Common myeloid progenitor, CD34-positive (primary cell): ENCODE data around the gene CABCOCO1.

Source experiments
- CTCF ChIA-PET: fragments of 350-600 bp; sonication (Branson Sonifier 250); formaldehyde crosslinking; loops from one replicate; lab custom pipeline; 2021; ENCODE audit warnings: antibody characterized with exemption; lab: Charles Lee
- POLR2A ChIA-PET: fragments of 350-600 bp; sonication (Branson Sonifier 250); formaldehyde crosslinking; loops from one replicate; lab custom pipeline; 2021; ENCODE audit warnings: antibody characterized with exemption; lab: Charles Lee
- DNase-seq, 3 donors: peaks; one replicate each; pipeline versions ENCODE4 v3.0.0 to v3.0.0-alpha.2; 2013
- H3K27ac ChIP-seq, 2 experiments: 1 replicate in 1 of 2; 2 replicates in 1 of 2; pipeline ENCODE4 v1.7.0; 2013; ENCODE audit warnings: inconsistent platforms in 2 of 2, low read length in 2 of 2, mild to moderate bottlenecking in 2 of 2, low read depth in 1 of 2, moderate library complexity in 1 of 2; ENCODE audit not compliant: severe bottlenecking in 2 of 2, insufficient read depth in 1 of 2, poor library complexity in 1 of 2
- H3K27me3 ChIP-seq, 5 experiments: replicated peaks in 2 of 5; 1 replicate in 3 of 5; 2 replicates in 2 of 5; pipeline versions ENCODE4 v1.6.1 to v1.7.0; 2013; ENCODE audit warnings: low read length in 4 of 5, mild to moderate bottlenecking in 2 of 5, moderate library complexity in 2 of 5, inconsistent platforms in 1 of 5; ENCODE audit not compliant: insufficient read depth in 5 of 5, control insufficient read depth in 4 of 5
- H3K36me3 ChIP-seq, 4 experiments: 1 replicate in 2 of 4; 2 replicates in 2 of 4; pipeline versions ENCODE4 v1.6.1 to v1.7.0; 2013; ENCODE audit warnings: low read length in 3 of 4, control low read depth in 1 of 4, mild to moderate bottlenecking in 1 of 4; ENCODE audit not compliant: control insufficient read depth in 4 of 4, insufficient read depth in 4 of 4
- H3K4me1 ChIP-seq, 4 experiments: 1 replicate in 3 of 4; 2 replicates in 1 of 4; pipeline versions ENCODE4 v1.6.1 to v1.7.1; 2013; ENCODE audit warnings: low read length in 3 of 4, mild to moderate bottlenecking in 3 of 4, control low read depth in 1 of 4, inconsistent platforms in 1 of 4, moderate library complexity in 1 of 4; ENCODE audit not compliant: control insufficient read depth in 4 of 4, insufficient read depth in 4 of 4; ENCODE audit errors: control extremely low read depth in 1 of 4
- H3K4me3 ChIP-seq, 7 experiments: 1 replicate in 4 of 7; 2 replicates in 3 of 7; pipeline versions ENCODE4 v1.5.1 to v1.7.0; 2013; ENCODE audit warnings: mild to moderate bottlenecking in 7 of 7, low read length in 6 of 7, moderate library complexity in 6 of 7, inconsistent platforms in 2 of 7, low read depth in 2 of 7, control low read depth in 1 of 7; ENCODE audit not compliant: insufficient read depth in 4 of 7, control insufficient read depth in 1 of 7; ENCODE audit errors: extremely low read depth in 1 of 7
- H3K9me3 ChIP-seq, 5 experiments: 1 replicate in 4 of 5; 2 replicates in 1 of 5; pipeline versions ENCODE4 v1.6.1 to v1.7.1; 2013; ENCODE audit warnings: low read length in 4 of 5, mild to moderate bottlenecking in 2 of 5, inconsistent platforms in 1 of 5, low read depth in 1 of 5, moderate library complexity in 1 of 5; ENCODE audit not compliant: control insufficient read depth in 4 of 5, insufficient read depth in 2 of 5; ENCODE audit errors: control extremely low read depth in 1 of 5
- WGBS: methylation state at CpG from one replicate; pipeline ENCODE4 v1.1.5; 2013; ENCODE audit not compliant: insufficient coverage; 5-methylcytosine and 5-hydroxymethylcytosine counted together

The CABCOCO1 gene

DNA sequence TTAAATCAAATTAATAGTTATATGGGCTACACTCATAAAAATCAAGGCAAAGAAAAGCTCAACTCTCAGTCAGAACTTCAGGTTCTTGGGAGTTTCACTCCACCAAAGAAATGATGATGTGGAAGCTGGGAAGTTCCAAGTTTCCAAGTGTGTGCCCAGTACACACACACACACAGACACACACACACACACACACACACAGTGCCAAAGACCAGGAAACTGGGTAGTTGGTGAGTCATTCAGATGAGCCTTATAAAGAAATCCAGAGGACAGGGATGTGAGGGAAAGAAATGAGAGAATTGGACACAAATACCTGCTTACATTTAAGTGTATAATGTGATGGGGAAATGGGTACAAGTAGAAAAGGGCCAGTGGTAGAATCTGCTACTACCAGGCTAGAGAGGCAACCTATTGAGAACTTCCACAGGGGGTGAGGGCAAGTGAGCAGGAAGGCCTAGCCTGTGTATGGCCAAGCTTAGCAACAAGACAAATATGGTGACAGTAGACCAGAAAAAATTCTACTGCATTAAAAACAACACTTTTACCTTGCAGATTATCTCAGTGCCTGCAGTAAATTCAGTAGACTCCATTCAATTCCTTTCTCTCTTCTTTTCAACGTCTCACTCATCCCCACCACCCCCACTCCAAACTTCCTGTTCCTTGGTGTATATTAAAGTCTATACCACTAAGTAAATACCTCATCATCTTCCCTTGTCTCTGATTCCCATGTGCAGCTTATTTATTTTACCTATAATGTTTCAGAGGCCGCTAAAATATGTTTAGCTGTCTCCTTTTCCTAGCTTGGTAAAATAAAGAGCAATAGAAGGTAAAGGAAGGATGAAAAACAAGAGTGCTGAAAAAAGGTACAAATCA is 95.0 kb downstream of the CABCOCO1 start:
- peaks cover 0 to 3% (median 0%) of the 10 kb centered on the region in 5 experiments for H3K9me3 ChIP-seq
- POLR2A ChIA-PET: interaction anchor here (0.9 kb wide), 1 partner anchor 8 kb away, joined by 6 read pairs; no protein-coding TSS in a partner anchor
- no peaks in the 10 kb centered on the region for H3K36me3 ChIP-seq
- no peaks in the 10 kb centered on the region for H3K27me3 ChIP-seq
- H3K27ac ChIP-seq: peak overlapping the region in 1 of 2 experiments; percentile 50
- WGBS: 100% methylated on average over 1 of the region's 2 CpGs
- DNase-seq: peak in 1 of 3 donors; percentile 55
- CTCF ChIA-PET: interaction anchor here (0.8 to 1.8 kb wide), 10 partner anchors 8 to 143 kb away, joined by 3 to 5 read pairs (median 4); partner anchors contain the start of gene ARID5B
- H3K4me3 ChIP-seq: peak overlapping the region in 1 of 7 experiments; percentile 16
- H3K4me1 ChIP-seq: peaks cover 29 to 86% (median 41%) of the 10 kb centered on the region in 4 experiments

DNA sequence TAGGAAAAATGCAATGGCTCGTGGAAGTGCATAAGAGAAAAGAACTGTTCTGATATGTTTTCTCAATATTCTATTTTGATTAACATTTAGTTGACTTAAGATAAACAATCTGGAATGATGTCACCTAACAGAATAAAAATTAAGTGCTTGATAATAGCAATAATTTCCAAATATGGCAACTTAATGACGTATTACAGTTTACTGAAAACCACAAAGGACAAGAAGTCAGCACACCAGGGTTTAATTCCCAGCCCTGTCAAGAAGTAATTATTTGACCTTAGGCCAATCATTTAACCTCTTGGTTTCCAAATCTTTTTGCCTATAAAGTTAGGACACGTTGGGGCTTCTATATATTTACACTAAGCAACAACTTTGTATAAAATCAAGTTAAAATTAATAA is 95.7 kb downstream of the CABCOCO1 start:
- no peak overlapping the region for H3K4me3 ChIP-seq
- WGBS: no CpG with 5 or more reads among the region's 3 CpGs
- no peaks in the 10 kb centered on the region for H3K36me3 ChIP-seq
- H3K9me3 ChIP-seq: peaks cover 0 to 3% (median 0%) of the 10 kb centered on the region in 5 experiments
- H3K4me1 ChIP-seq: peaks cover 26 to 87% (median 40%) of the 10 kb centered on the region in 4 experiments
- POLR2A ChIA-PET: no interaction called here
- DNase-seq: no peak
- no peaks in the 10 kb centered on the region for H3K27me3 ChIP-seq
- CTCF ChIA-PET: interaction anchor here (1.1 to 1.8 kb wide), 3 partner anchors 8 to 28 kb away, joined by 4 to 5 read pairs (median 5); no protein-coding TSS in a partner anchor
- H3K27ac ChIP-seq: no peak overlapping the region

- POLR2A ChIA-PET: no interaction called here
- Histone ChIP-seq H3K9me3 (peaks cover 0 to 3% (median 0%) of the 10 kb centered on the region in 5 experiments), H3K27me3 (no peaks in the 10 kb centered on the region), H3K27ac (no peak overlapping the region), H3K4me3 (no peak overlapping the region), H3K4me1 (peaks cover 15 to 85% (median 41%) of the 10 kb centered on the region in 4 experiments), H3K36me3 (no peaks in the 10 kb centered on the region)
- CTCF ChIA-PET: interaction anchor here (1.8 kb wide), 1 partner anchor 10 kb away, joined by 5 read pairs; no protein-coding TSS in a partner anchor
- WGBS: 100% methylated on average over 1 of the region's 4 CpGs
- no peak for DNase-seq
Observed at GRCh38 chr10:61759751-61760150, 97.0 kb downstream of the CABCOCO1 start.

DNA sequence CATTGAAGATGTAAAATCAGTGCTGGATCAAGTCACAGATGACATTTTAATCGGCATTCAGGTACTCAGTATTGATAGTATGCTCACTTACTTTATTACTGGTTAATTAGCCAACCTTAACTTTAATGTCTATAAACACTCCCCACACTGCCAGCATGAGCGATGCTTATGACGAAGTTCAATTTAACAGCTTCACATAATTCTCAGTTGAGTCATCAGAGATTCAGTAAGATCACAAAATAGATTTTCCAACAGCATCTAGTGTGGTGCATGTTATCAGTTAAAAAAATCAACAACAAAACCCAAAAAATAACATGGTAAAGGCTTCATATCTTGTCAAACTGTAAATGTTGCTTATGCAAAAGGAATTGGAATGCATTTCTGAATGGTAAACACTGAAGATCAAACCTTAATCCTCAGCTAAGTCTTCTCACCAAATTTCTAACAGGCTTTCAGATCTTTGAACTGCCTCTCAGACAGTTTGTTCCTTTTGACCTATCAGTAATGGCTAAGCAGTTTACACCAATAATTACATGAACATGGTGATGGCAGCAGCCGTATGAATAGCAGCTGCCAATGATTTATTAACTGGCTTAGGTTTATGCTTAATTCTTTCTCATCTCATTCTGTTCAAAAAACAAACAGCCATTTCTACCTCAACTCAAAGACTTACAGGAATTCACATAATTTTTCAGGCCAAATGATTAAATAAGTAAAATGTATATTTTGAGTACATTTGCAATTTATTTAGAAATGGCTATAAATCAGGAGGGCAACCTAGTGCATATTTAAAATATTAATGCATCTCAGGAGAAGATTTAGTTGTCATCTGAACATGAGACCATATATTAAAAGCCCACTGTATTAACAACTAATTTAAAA is 98.5 kb downstream of the CABCOCO1 start:
- Histone ChIP-seq H3K27ac (peak overlapping the region in 1 of 2 experiments; percentile 89), H3K9me3 (peaks cover 0 to 3% (median 0%) of the 10 kb centered on the region in 5 experiments), H3K36me3 (no peaks in the 10 kb centered on the region), H3K4me3 (no peak overlapping the region), H3K27me3 (no peaks in the 10 kb centered on the region), H3K4me1 (peaks cover 8 to 83% (median 45%) of the 10 kb centered on the region in 4 experiments)
- 100% methylated on average over 1 of the region's 4 CpGs for WGBS
- no peak for DNase-seq
- ChIA-PET POLR2A (interaction anchor here (0.7 kb wide), 1 partner anchor 19 kb away, joined by 3 read pairs; no protein-coding TSS in a partner anchor), CTCF (interaction anchor here (0.8 to 6.6 kb wide), 6 partner anchors 9 to 621 kb away, joined by 3 to 85 read pairs (median 4); no protein-coding TSS in a partner anchor)

DNA sequence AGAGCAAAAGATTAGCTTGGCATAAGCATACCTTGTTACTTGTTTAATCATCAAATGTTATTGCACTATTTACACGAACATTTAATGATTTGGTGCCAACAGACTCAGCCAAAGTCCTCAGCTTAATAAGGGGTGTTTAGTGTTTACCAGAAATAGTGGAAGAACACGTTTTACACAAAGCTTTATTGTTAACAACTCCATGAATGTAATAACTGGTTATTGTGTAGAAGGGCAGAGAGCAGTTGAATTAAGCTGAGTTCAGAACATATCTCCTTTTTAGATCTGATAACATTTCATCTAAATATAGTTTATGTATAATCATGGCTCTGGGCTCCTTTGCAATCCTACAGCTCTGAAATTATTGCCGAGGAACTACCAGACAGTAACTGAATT is 99.1 kb downstream of the CABCOCO1 start:
- WGBS: no CpG with 5 or more reads among the region's 3 CpGs
- CTCF ChIA-PET: interaction anchor here (0.8 to 6.6 kb wide), 7 partner anchors 9 to 621 kb away, joined by 3 to 85 read pairs (median 4); no protein-coding TSS in a partner anchor
- POLR2A ChIA-PET: interaction anchor here (0.7 kb wide), 1 partner anchor 19 kb away, joined by 3 read pairs; no protein-coding TSS in a partner anchor

DNA sequence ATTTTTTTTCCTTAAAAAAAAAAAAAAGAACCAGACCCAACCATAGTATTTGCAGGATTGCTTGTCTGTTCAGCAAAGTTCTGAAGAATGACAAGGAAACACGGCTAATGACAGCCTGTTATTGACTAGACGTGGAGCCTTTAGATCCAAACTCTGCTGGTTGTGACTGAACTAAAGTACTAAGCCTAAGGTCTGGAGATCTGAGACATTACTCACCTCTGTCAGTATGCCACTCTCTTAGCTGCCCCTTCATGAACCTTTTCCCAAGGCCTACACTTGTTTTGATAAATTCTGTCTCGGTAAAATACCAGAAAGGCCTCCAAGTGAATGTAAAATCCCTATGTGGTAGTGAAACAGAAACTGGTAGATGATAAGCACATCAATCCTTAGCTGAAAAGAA is 101.0 kb downstream of the CABCOCO1 start:
- peaks cover 16 to 78% (median 45%) of the 10 kb centered on the region in 4 experiments for H3K4me1 ChIP-seq

More for the DNA sequence above, 99.1 kb downstream of the CABCOCO1 start:
- no peaks in the 10 kb centered on the region for H3K27me3 ChIP-seq
- no peak for DNase-seq
- peaks cover 0 to 3% (median 0%) of the 10 kb centered on the region in 5 experiments for H3K9me3 ChIP-seq
- H3K36me3 ChIP-seq: no peaks in the 10 kb centered on the region
- H3K4me1 ChIP-seq: peaks cover 11 to 83% (median 47%) of the 10 kb centered on the region in 4 experiments
- peak overlapping the region in 1 of 2 experiments; percentile 89 for H3K27ac ChIP-seq
- H3K4me3 ChIP-seq: no peak overlapping the region

More for the DNA sequence above, 101.0 kb downstream of the CABCOCO1 start:
- peaks cover 0 to 3% (median 0%) of the 10 kb centered on the region in 5 experiments for H3K9me3 ChIP-seq
- ChIA-PET POLR2A (no interaction called here), CTCF (interaction anchor here (0.9 to 6.6 kb wide), 3 partner anchors 10 to 57 kb away, joined by 3 to 85 read pairs (median 14); no protein-coding TSS in a partner anchor)
- no peak for DNase-seq
- H3K27me3 ChIP-seq: no peaks in the 10 kb centered on the region
- H3K4me3 ChIP-seq: no peak overlapping the region
- peak overlapping the region; percentile 77 to 89 for H3K27ac ChIP-seq
- no peaks in the 10 kb centered on the region for H3K36me3 ChIP-seq
- 90% methylated on average over 2 of the region's 3 CpGs for WGBS
